Fibroblast of the aortic adventitia (primary cell): ENCODE data around the gene RPA1. TPM values are rescaled to one million over a fixed set of nuclear protein-coding genes. Genes with fewer than 3 reads are reported as not detected.

Experiments
- DNase-seq: peaks from one replicate; pipeline ENCODE4 v3.0.0-alpha.2; 2010; ENCODE audit warnings: low read depth
- H3K4me3 ChIP-seq: 2 replicates; pipeline ENCODE4 v1.5.1; 2011; ENCODE audit warnings: low read depth, mild to moderate bottlenecking, control low read depth, low read length, moderate library complexity
- total RNA-seq: library from RNA; depleted of rRNA; stranded (reverse); fragments of >200 nt; gene quantifications from 2 replicates; pipeline ENCODE4 v1.2.3, GENCODE V29; 2012; ENCODE audit warnings: low replicate concordance
- TF ChIP-seq, protein P1 (sequence below): IDR thresholded peaks from 2 replicates; pipeline ENCODE4 v1.5.1; 2011; ENCODE audit warnings: mild to moderate bottlenecking, low read length, control low read depth, inconsistent platforms; ENCODE audit not compliant: insufficient read depth

RPA1 gene
- total RNA-seq, 1 donor = 41.2 TPM

DNA sequence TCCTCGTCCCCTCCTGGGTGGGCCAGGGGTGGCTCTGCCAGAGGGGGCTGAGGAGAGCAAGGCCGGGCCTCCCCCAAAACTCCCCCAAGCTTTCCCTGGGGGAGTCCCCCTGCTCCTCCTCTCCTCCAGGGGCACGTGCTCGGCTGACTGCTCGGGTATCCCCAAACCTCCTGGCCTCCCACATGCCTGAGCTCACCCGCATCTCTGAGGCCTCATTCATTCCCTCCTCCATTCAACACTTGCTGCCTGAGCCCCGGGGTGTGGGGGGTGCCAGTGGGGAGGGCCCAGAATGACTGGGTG lies 112.2 kb downstream of the RPA1 start:
- no peak overlapping the region for H3K4me3 ChIP-seq
- TF ChIP-seq, protein P1, sequence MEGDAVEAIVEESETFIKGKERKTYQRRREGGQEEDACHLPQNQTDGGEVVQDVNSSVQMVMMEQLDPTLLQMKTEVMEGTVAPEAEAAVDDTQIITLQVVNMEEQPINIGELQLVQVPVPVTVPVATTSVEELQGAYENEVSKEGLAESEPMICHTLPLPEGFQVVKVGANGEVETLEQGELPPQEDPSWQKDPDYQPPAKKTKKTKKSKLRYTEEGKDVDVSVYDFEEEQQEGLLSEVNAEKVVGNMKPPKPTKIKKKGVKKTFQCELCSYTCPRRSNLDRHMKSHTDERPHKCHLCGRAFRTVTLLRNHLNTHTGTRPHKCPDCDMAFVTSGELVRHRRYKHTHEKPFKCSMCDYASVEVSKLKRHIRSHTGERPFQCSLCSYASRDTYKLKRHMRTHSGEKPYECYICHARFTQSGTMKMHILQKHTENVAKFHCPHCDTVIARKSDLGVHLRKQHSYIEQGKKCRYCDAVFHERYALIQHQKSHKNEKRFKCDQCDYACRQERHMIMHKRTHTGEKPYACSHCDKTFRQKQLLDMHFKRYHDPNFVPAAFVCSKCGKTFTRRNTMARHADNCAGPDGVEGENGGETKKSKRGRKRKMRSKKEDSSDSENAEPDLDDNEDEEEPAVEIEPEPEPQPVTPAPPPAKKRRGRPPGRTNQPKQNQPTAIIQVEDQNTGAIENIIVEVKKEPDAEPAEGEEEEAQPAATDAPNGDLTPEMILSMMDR = no peak
- DNase-seq = no peak

DNA sequence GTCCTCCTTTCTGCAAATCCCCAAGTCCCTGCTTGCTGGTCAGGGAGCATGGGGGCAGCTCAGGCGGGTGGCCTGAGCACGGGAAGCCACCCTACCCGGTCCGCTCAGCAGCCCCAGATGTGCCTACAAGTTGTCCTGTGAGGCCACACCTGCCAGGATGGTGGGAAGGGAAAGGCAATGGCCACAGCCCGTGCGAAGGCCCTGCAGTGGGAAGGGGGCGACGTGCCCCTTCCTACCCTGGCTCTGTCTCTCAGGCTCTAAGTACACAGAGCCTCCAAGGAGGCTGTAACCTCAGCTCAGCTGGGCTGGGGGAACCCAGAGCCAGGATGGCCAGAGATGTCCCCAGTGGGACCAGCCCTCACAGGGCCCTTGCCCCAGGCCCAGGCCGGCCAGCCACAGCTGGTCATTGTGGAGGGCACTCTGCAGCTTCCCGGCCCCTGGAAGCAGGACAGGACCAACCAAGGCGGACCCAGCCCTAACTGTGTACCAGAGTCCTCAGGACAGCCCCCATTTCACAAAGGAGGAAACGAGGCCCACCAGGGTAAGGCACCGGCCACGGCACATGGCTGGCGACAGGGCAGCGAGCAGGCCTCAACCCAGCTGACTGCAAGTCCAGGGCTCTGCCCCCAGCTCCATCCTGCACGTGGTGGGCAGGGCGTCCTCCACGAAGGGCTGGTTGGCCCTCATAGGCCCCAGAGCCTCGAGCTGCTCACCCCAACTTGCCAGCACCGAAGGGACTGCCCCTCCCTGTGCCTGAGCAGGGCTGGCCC lies 113.0 kb downstream of the RPA1 start:
- DNase-seq = no peak
- H3K4me3 ChIP-seq = no peak overlapping the region
- TF ChIP-seq, protein P1 = no peak

DNA sequence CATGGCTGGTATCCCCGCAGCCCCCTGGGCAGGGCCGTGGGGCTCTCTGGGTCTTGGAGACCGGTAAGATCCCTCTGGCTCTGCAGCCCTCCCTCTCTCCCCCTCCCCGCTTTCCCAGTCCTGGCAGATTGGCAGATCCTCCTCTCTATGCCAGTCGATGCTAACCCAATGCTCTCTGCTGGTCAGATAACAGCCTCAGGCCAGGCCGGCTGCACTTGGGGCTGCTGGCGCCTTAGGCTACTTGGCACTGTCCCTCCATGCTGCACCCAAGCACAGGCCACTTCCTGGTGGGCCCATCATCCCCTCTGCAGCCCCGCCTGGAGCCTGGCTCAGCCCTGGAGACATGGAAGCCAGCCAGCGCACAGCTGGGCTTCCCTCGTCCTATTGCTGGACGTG lies 113.6 kb downstream of the RPA1 start:
- no peak for DNase-seq

DNA sequence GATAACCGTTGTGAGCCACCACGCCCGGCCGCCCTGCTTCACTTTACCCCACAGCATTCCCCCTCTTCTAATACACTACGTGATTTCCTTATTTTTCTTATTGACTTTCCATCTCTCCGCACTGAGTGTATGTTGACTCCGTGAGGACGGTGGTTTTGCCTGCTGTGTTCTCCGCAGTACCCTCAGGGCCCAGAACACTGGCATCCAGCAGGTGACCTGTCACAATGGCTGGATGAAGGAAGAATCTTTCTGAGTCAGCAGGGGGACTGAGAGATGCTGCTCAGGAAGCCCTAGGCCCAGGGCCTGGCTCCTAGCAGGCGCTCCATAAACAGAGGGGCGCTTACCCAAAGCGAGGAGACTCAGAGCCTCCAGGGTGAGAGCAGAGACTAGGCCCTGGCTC lies 115.8 kb downstream of the RPA1 start:
- no peak overlapping the region for H3K4me3 ChIP-seq
- DNase-seq = no peak
- TF ChIP-seq, protein P1 = no peak

More for the DNA sequence above, 113.6 kb downstream of the RPA1 start:
- TF ChIP-seq, protein P1 = no peak
- no peak overlapping the region for H3K4me3 ChIP-seq

DNA sequence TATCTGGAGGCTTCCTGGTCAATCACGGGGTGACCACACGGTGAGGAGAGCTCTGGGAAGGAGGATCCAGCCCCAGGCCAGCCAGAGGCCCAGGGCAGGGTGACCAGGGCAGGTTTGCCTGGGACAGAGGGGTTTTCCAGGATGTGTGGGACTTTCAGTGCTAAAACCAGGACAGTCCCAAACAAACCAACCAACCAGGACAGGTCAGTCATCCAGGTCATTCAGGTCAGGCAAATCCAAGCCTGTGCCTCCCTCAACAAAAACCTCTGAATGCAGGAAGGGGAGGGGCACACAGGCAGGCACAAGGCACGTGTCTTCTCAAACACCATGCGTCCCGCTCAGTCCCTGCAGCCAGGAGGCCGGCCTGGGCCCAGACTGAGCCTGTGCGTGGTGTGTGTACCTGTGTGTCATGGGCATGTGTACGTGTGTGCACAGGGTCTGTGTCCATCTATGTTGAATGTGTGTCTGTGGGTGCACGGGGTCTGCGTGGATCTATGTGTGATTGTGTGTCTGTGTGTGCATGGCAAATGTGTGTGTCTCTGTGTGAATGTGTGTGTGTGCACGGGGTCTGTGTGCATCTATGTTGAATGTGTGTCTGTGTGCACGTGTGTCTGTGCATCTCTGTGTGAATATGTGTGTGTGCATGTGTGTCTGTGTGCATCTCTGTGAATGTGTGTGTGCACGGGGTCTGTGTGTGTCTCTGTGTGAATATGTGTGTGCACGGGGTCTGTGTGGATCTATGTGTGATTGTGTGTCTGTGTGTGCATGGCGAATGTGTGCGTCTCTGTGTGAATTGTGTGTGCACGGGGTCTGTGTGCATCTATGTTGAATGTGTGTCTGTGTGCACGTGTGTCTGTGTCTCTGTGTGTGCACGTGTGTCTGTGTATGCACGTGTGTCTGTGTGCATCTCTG lies 116.5 kb downstream of the RPA1 start:
- no peak overlapping the region for H3K4me3 ChIP-seq
- DNase-seq = no peak
- TF ChIP-seq, protein P1 = no peak

GRCh38 chr17:1947229-1947742 lies 117.5 kb downstream of the RPA1 start:
- H3K4me3 ChIP-seq = no peak overlapping the region
- TF ChIP-seq, protein P1 = no peak
- DNase-seq = no peak
